H9 (cell line): Measurements from ENCODE around the gene ASTN1. TPM values are rescaled to one million over a fixed set of nuclear protein-coding genes. Genes with fewer than 3 reads are reported as not detected.

ENCODE experiments used
- DNase-seq: peaks from one replicate; pipeline ENCODE4 v3.0.0-alpha.2; 2017
- H2AFZ ChIP-seq: one replicate; pipeline ENCODE4 v1.6.1; 2013; ENCODE audit warnings: mild to moderate bottlenecking, low read length, control low read depth, moderate library complexity
- H2AK5ac ChIP-seq: 2 replicates; pipeline ENCODE4 v1.6.1; 2013; ENCODE audit warnings: low read length, control low read depth, mixed read lengths; ENCODE audit not compliant: insufficient read length
- H2BK120ac ChIP-seq: one replicate; pipeline ENCODE4 v1.6.1; 2013; ENCODE audit warnings: low read depth, mild to moderate bottlenecking, low read length, control low read depth, inconsistent platforms; ENCODE audit not compliant: poor library complexity, severe bottlenecking
- H2BK12ac ChIP-seq: 2 replicates; pipeline ENCODE4 v1.6.1; 2013; ENCODE audit warnings: low read length, control low read depth, mixed read lengths, low read depth; ENCODE audit not compliant: insufficient read length
- H2BK15ac ChIP-seq: 2 replicates; pipeline ENCODE4 v1.6.1; 2013; ENCODE audit warnings: low read depth, low read length, control low read depth
- H2BK20ac ChIP-seq: one replicate; pipeline ENCODE4 v1.6.1; 2013; ENCODE audit warnings: low read depth, mild to moderate bottlenecking, low read length, control low read depth, inconsistent platforms; ENCODE audit not compliant: poor library complexity, severe bottlenecking
- H2BK5ac ChIP-seq: 2 replicates; pipeline ENCODE4 v1.6.1; 2013; ENCODE audit warnings: low read length, control low read depth, mixed read lengths; ENCODE audit not compliant: insufficient read length
- H3K14ac ChIP-seq: 2 replicates; pipeline ENCODE4 v1.6.1; 2013; ENCODE audit warnings: low read length, control low read depth; ENCODE audit not compliant: insufficient read depth
- H3K18ac ChIP-seq: 2 replicates; pipeline ENCODE4 v1.6.1; 2013; ENCODE audit warnings: low read depth, mild to moderate bottlenecking, mixed read lengths, low read length, control low read depth; ENCODE audit not compliant: insufficient read length
- H3K23ac ChIP-seq: 2 replicates; pipeline ENCODE4 v1.6.1; 2013; ENCODE audit warnings: low read length, control low read depth, mixed read lengths, low read depth; ENCODE audit not compliant: insufficient read length
- H3K23me2 ChIP-seq: 2 replicates; pipeline ENCODE4 v1.6.1; 2013; ENCODE audit warnings: low read depth, mild to moderate bottlenecking, mixed read lengths, low read length, control low read depth; ENCODE audit not compliant: insufficient read length, poor library complexity, severe bottlenecking
- H3K27ac ChIP-seq: 2 replicates; pipeline ENCODE4 v1.5.1; 2013; ENCODE audit warnings: low read length, control low read depth, mixed read lengths, low read depth; ENCODE audit not compliant: insufficient read length
- H3K27me3 ChIP-seq: 2 replicates; pipeline ENCODE4 v1.6.1; 2013; ENCODE audit warnings: low read length, control low read depth, inconsistent platforms; ENCODE audit not compliant: insufficient read depth
- H3K4ac ChIP-seq: 2 replicates; pipeline ENCODE4 v1.6.1; 2013; ENCODE audit warnings: low read depth, mild to moderate bottlenecking, control low read depth, inconsistent platforms, low read length, moderate library complexity
- H3K4me1 ChIP-seq: 2 replicates; pipeline ENCODE4 v1.6.1; 2013; ENCODE audit warnings: low read length, control low read depth, inconsistent platforms; ENCODE audit not compliant: insufficient read depth
- H3K4me2 ChIP-seq: 2 replicates; pipeline ENCODE4 v1.6.1; 2013; ENCODE audit warnings: low read length, control low read depth, mixed read lengths; ENCODE audit not compliant: insufficient read length, insufficient read depth
- H3K56ac ChIP-seq: 2 replicates; pipeline ENCODE4 v1.6.1; 2013; ENCODE audit warnings: low read depth, mild to moderate bottlenecking, mixed read lengths, low read length, control low read depth; ENCODE audit not compliant: insufficient read length
- H3K79me1 ChIP-seq: 2 replicates; pipeline ENCODE4 v1.6.1; 2013; ENCODE audit warnings: low read depth, mild to moderate bottlenecking, moderate library complexity, low read length, control low read depth, inconsistent platforms; ENCODE audit not compliant: insufficient read depth, poor library complexity, severe bottlenecking
- H3K79me2 ChIP-seq: 2 replicates; pipeline ENCODE4 v1.6.1; 2013; ENCODE audit warnings: low read length, control low read depth, inconsistent platforms; ENCODE audit not compliant: insufficient read depth
- H3K9ac ChIP-seq: 2 replicates; pipeline ENCODE4 v1.6.1; 2013; ENCODE audit warnings: low read length, control low read depth, mixed read lengths; ENCODE audit not compliant: insufficient read length; ENCODE audit errors: extremely low read depth
- H3K9me3 ChIP-seq: one replicate; pipeline ENCODE4 v1.6.1; 2013; ENCODE audit warnings: low read depth, low read length, inconsistent platforms; ENCODE audit not compliant: control insufficient read depth
- H3T11ph ChIP-seq: one replicate; pipeline ENCODE4 v1.6.1; 2013; ENCODE audit warnings: mild to moderate bottlenecking, low read length, control low read depth, inconsistent platforms
- H4K20me1 ChIP-seq: one replicate; pipeline ENCODE4 v1.6.1; 2013; ENCODE audit not compliant: control insufficient read depth, insufficient read length, insufficient read depth
- H4K5ac ChIP-seq: 2 replicates; pipeline ENCODE4 v1.6.1; 2013; ENCODE audit warnings: low read depth, mild to moderate bottlenecking, mixed read lengths, low read length, control low read depth; ENCODE audit not compliant: insufficient read length
- H4K8ac ChIP-seq: replicated peaks from 2 replicates; pipeline ENCODE4 v1.6.1; 2013; ENCODE audit warnings: low read length, control low read depth, mixed read lengths, low read depth; ENCODE audit not compliant: insufficient read length
- H4K91ac ChIP-seq: 2 replicates; pipeline ENCODE4 v1.6.1; 2013; ENCODE audit warnings: low read depth, mild to moderate bottlenecking, moderate library complexity, mixed read lengths, low read length, control low read depth; ENCODE audit not compliant: insufficient read length
- H3K27ac Mint-ChIP-seq, 3 experiments: 2 replicates in 2 of 3; 3 replicates in 1 of 3; pipeline ENCODE4 v1.8.0; 2020 to 2021; ENCODE audit warnings: mixed read lengths in 3 of 3, mild to moderate bottlenecking in 1 of 3, moderate library complexity in 1 of 3
- H3K27me3 Mint-ChIP-seq: 2 replicates; pipeline ENCODE4 v1.8.0; 2021; ENCODE audit warnings: low read depth, mild to moderate bottlenecking, moderate library complexity, mixed read lengths
- H3K36me3 Mint-ChIP-seq, 3 experiments: 2 replicates in 2 of 3; 3 replicates in 1 of 3; pipeline ENCODE4 v1.8.0; 2020 to 2021; ENCODE audit warnings: low read depth in 3 of 3, mixed read lengths in 3 of 3; ENCODE audit not compliant: insufficient read depth in 1 of 3
- H3K4me1 Mint-ChIP-seq, 2 experiments: 2 replicates each; pipeline ENCODE4 v1.8.0; 2020; ENCODE audit warnings: mixed read lengths in 2 of 2
- H3K4me3 Mint-ChIP-seq, 2 experiments: 2 replicates in 1 of 2; 3 replicates in 1 of 2; pipeline ENCODE4 v1.8.0; 2020 to 2021; ENCODE audit warnings: mild to moderate bottlenecking in 2 of 2, mixed read lengths in 2 of 2, moderate library complexity in 1 of 2
- H3K9me3 Mint-ChIP-seq, 2 experiments: 2 replicates in 1 of 2; 3 replicates in 1 of 2; pipeline ENCODE4 v1.8.0; 2020; ENCODE audit warnings: mild to moderate bottlenecking in 2 of 2, mixed read lengths in 2 of 2, moderate library complexity in 1 of 2
- CTCF ChIP-seq: fragments of 200-600 bp; sonication (generic); conservative IDR thresholded peaks from 3 replicates; pipeline ENCODE4 v1.8.0; 2021; ENCODE audit warnings: antibody characterized with exemption, mild to moderate bottlenecking
- WGBS: extraction: QIAGEN DNeasy Blood & Tissue Kit; methylation state at CpG from one replicate; pipeline ENCODE4 v1.1.7; 2013; ENCODE audit warnings: missing lambda C conversion rate, low lambda C conversion rate, mixed read lengths; ENCODE audit not compliant: insufficient read length; ENCODE audit errors: extremely low coverage; 5-methylcytosine and 5-hydroxymethylcytosine counted together
- total RNA-seq: library from RNA; stranded (reverse); gene quantifications from 2 replicates; pipeline ENCODE4 v1.2.1, GENCODE V29; 2021

ASTN1 gene
- total RNA-seq, 1 experiment from 2014 or later = 0.98 TPM

GRCh38 chr1:176932114-176933104 is 232.1 kb downstream of the ASTN1 start:
- Mint-ChIP-seq H3K4me1 (no peaks in the 10 kb centered on the region), H3K27ac (no peak overlapping the region), H3K27me3 (peaks cover 6% of the 10 kb centered on the region), H3K4me3 (no peak overlapping the region), H3K36me3 (peaks cover 0 to 8% (median 0%) of the 10 kb centered on the region in 3 experiments; a peak in 3 of 7 replicates), H3K9me3 (no peaks in the 10 kb centered on the region)
- Histone ChIP-seq H4K8ac (no peak overlapping the region), H3K9me3 (no peaks in the 10 kb centered on the region), H3K14ac (no peak overlapping the region), H3K23me2 (no peaks in the 10 kb centered on the region), H2AK5ac (no peak overlapping the region), H3T11ph (no peak overlapping the region), H2BK15ac (no peak overlapping the region), H2AFZ (no peak overlapping the region), H4K5ac (no peak overlapping the region), H2BK12ac (no peak overlapping the region), H3K79me2 (no peaks in the 10 kb centered on the region), H3K27ac (no peak overlapping the region), H3K27me3 (no peaks in the 10 kb centered on the region), H4K91ac (no peak overlapping the region), H2BK20ac (no peak overlapping the region), H3K4me1 (no peaks in the 10 kb centered on the region), H3K4ac (no peak overlapping the region), H3K79me1 (no peaks in the 10 kb centered on the region), H4K20me1 (no peaks in the 10 kb centered on the region), H3K4me2 (no peak overlapping the region), H2BK5ac (no peak overlapping the region), H3K9ac (no peak overlapping the region), H3K23ac (no peak overlapping the region), H3K56ac (no peak overlapping the region), H3K18ac (no peak overlapping the region), H2BK120ac (no peak overlapping the region)
- TF ChIP-seq CTCF = no peak
- no CpG with 5 or more reads among the region's 7 CpGs for WGBS
- DNase-seq = no peak
